Stimulated activated CD4-positive, alpha-beta T cell treated with anti-CD3 and anti-CD28 coated beads, Interleukin-2, amount 100 ng/mL, for 4 hours (primary cell): ENCODE results near the gene CERS6.

Source experiments
- DNase-seq: peaks from one replicate; pipeline ENCODE4 v3.0.0-alpha.2; 2020; ENCODE audit warnings: low read depth

The CERS6 gene

GRCh38 chr2:168602846-168603401, 146.9 kb downstream of the CERS6 start:
- no peak for DNase-seq

GRCh38 chr2:168603439-168603961, 147.4 kb downstream of the CERS6 start:
- DNase-seq: no peak

GRCh38 chr2:168604252-168604651, 148.2 kb downstream of the CERS6 start:
- no peak for DNase-seq

- no peak for DNase-seq
Measured at GRCh38 chr2:168607992-168608391, 151.9 kb downstream of the CERS6 start.

GRCh38 chr2:168608796-168609195, 152.7 kb downstream of the CERS6 start:
- no peak for DNase-seq

- DNase-seq: no peak
Measured at GRCh38 chr2:168611091-168611490, 155.0 kb downstream of the CERS6 start.

- DNase-seq: no peak
Measured at GRCh38 chr2:168611896-168612650, 156.0 kb downstream of the CERS6 start.

GRCh38 chr2:168612719-168613118, 156.6 kb downstream of the CERS6 start:
- no peak for DNase-seq

GRCh38 chr2:168613551-168613950, 157.5 kb downstream of the CERS6 start:
- DNase-seq: no peak

- DNase-seq: no peak
Measured at GRCh38 chr2:168614172-168615018, 158.3 kb downstream of the CERS6 start.

GRCh38 chr2:168620554-168620953, 164.5 kb downstream of the CERS6 start:
- DNase-seq: no peak

GRCh38 chr2:168622559-168622958, 166.5 kb downstream of the CERS6 start:
- DNase-seq: no peak

GRCh38 chr2:168624028-168624427, 168.0 kb downstream of the CERS6 start:
- no peak for DNase-seq

GRCh38 chr2:168626096-168626495, 170.0 kb downstream of the CERS6 start:
- no peak for DNase-seq

GRCh38 chr2:168626647-168627046, 170.6 kb downstream of the CERS6 start:
- DNase-seq: no peak

GRCh38 chr2:168632709-168633121, 176.6 kb downstream of the CERS6 start:
- DNase-seq: no peak

- no peak for DNase-seq
Measured at GRCh38 chr2:168633200-168633599, 177.1 kb downstream of the CERS6 start.

- no peak for DNase-seq
Measured at GRCh38 chr2:168633895-168634294, 177.8 kb downstream of the CERS6 start.

- DNase-seq: no peak
Measured at GRCh38 chr2:168635065-168635577, 179.0 kb downstream of the CERS6 start.

- no peak for DNase-seq
Measured at GRCh38 chr2:168639018-168639417, 182.9 kb downstream of the CERS6 start.

GRCh38 chr2:168639441-168639898, 183.4 kb downstream of the CERS6 start:
- DNase-seq: no peak

GRCh38 chr2:168640039-168640438, 184.0 kb downstream of the CERS6 start:
- no peak for DNase-seq
